Thyroid gland (tissue), 4 donors: ENCODE results near the gene IFT43. TPM values are rescaled to one million over a fixed set of nuclear protein-coding genes. Genes with fewer than 3 reads are reported as not detected.

ENCODE experiments used
- DNase-seq, 2 donors: peaks; one replicate each; pipeline ENCODE4 v3.0.0-alpha.2; 2019
- H3K27ac ChIP-seq, 3 donors: fragments of 200-600 bp; sonication (generic); 1 replicate in 2 of 3; 2 replicates in 1 of 3; pipeline ENCODE4 v1.5.1; 2016 to 2019; ENCODE audit warnings: mild to moderate bottlenecking in 1 of 3, moderate library complexity in 1 of 3
- H3K27me3 ChIP-seq: fragments of 200-600 bp; sonication (generic); one replicate; pipeline ENCODE4 v1.5.1; 2019
- H3K36me3 ChIP-seq, 2 donors: fragments of 200-600 bp; sonication (generic); one replicate each; pipeline ENCODE4 v1.5.1; 2016 to 2019
- H3K4me1 ChIP-seq, 2 donors: fragments of 200-600 bp; sonication (generic); one replicate each; pipeline ENCODE4 v1.5.1; 2017 to 2019
- H3K4me3 ChIP-seq, 3 donors: fragments of 200-600 bp; sonication (generic); replicated peaks in 1 of 3; 1 replicate in 2 of 3; 2 replicates in 1 of 3; pipeline ENCODE4 v1.5.1; 2016; ENCODE audit warnings: mild to moderate bottlenecking in 1 of 3
- H3K9me3 ChIP-seq: fragments of 200-600 bp; sonication (generic); one replicate; pipeline ENCODE4 v1.5.1; 2017
- POLR2A ChIP-seq, 2 donors: fragments of 450-650 bp; IDR thresholded peaks; one replicate each; pipeline ENCODE4 v1.6.1; 2017; ENCODE audit warnings: antibody characterized with exemption in 2 of 2, mild to moderate bottlenecking in 2 of 2, moderate library complexity in 1 of 2
- WGBS, 2 donors: methylation state at CpG; one replicate each; pipeline ENCODE4 v1.1.5; 2017; 5-methylcytosine and 5-hydroxymethylcytosine counted together
- intact Hi-C: fragments of 100-400 bp; cut with DNase I; formaldehyde crosslinking; loops from one replicate; pipeline ENCODE4 v1.15.1; 2023
- total RNA-seq, 4 donors: library from RNA; depleted of rRNA; stranded (reverse); fragments of >200 nt; gene quantifications; one replicate each; pipeline ENCODE4 v1.2.3, GENCODE V29; 2016
- TF ChIP-seq, protein P1 (sequence below), 6 experiments: fragments of 200-600 bp in 3 of 6; fragments of 450-650 bp in 3 of 6; sonication (generic) in 3 of 6; IDR thresholded peaks; one replicate each; pipeline ENCODE4 v1.5.1; 2016 to 2019; ENCODE audit warnings: antibody characterized with exemption in 6 of 6, mild to moderate bottlenecking in 2 of 6, inconsistent platforms in 1 of 6, moderate library complexity in 1 of 6

The IFT43 gene
- total RNA-seq, 4 donors from 2014 or later = 39.0 to 59.8 (median 52.4) TPM

DNA sequence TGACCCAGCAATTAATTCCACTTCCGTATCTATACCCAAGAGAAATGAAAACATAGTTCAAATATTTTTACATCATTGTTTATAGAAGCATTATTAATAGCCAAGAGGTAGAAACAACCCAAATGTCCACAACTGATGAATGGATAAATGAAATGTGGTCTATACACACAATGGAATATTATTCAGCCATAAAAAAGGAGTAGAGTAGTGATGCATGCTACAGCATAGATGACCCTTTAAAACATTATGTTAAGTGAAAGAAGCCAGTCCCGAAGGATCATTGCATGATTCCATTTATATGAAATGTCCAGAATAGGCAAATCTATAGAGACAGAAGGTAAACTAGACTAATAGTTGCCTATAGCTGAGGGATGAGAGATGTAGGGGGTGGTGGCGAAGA is 33.1 kb upstream of the IFT43 start:
- no peak overlapping the region for H3K27ac ChIP-seq
- no peaks in the 10 kb centered on the region for H3K4me1 ChIP-seq
- H3K36me3 ChIP-seq = no peaks in the 10 kb centered on the region
- intact Hi-C loops = no loop called here
- no peak for DNase-seq
- WGBS, 2 donors = 94% methylated on average over 3 of the region's 3 CpGs
- TF ChIP-seq POLR2A (IDR thresholded peaks at IDR 0.05) = no peak
- TF ChIP-seq, protein P1, sequence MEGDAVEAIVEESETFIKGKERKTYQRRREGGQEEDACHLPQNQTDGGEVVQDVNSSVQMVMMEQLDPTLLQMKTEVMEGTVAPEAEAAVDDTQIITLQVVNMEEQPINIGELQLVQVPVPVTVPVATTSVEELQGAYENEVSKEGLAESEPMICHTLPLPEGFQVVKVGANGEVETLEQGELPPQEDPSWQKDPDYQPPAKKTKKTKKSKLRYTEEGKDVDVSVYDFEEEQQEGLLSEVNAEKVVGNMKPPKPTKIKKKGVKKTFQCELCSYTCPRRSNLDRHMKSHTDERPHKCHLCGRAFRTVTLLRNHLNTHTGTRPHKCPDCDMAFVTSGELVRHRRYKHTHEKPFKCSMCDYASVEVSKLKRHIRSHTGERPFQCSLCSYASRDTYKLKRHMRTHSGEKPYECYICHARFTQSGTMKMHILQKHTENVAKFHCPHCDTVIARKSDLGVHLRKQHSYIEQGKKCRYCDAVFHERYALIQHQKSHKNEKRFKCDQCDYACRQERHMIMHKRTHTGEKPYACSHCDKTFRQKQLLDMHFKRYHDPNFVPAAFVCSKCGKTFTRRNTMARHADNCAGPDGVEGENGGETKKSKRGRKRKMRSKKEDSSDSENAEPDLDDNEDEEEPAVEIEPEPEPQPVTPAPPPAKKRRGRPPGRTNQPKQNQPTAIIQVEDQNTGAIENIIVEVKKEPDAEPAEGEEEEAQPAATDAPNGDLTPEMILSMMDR (IDR thresholded peaks at IDR 0.05) = no peak
- no peaks in the 10 kb centered on the region for H3K27me3 ChIP-seq
- H3K4me3 ChIP-seq = no peak overlapping the region
- H3K9me3 ChIP-seq = no peaks in the 10 kb centered on the region

DNA sequence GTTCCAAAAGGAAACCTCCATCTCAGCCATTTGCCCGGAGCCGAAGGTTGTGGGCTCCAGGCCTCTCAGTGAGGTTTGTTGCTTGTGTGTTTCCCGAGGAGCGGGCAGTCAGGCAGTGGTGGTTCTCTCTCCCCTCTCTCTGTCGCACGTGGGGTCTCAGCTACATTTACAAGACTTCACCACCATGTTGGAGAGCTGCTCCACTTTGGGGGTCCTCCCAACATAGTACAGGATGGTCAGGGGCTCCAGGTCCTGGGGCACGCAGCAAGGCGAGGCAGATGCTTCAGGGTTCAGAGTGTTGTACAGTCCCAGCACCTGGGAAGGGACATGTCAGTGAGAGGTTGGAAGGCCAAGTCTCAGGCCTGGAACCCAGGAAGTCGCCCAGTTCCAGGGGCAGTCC is 26.5 kb upstream of the IFT43 start:
- intact Hi-C loops = no loop called here
- Histone ChIP-seq H3K4me3 (no peak overlapping the region), H3K27me3 (no peaks in the 10 kb centered on the region), H3K4me1 (no peaks in the 10 kb centered on the region), H3K36me3 (peaks cover 0 to 8% of the 10 kb centered on the region in 2 donors), H3K27ac (no peak overlapping the region), H3K9me3 (no peaks in the 10 kb centered on the region)
- TF ChIP-seq, protein P1 (IDR thresholded peaks at IDR 0.05) = no peak
- TF ChIP-seq POLR2A (IDR thresholded peaks at IDR 0.05) = no peak
- WGBS, 2 donors = 93 to 95% methylated on average over 7 to 9 of the region's 9 CpGs
- DNase-seq = no peak

DNA sequence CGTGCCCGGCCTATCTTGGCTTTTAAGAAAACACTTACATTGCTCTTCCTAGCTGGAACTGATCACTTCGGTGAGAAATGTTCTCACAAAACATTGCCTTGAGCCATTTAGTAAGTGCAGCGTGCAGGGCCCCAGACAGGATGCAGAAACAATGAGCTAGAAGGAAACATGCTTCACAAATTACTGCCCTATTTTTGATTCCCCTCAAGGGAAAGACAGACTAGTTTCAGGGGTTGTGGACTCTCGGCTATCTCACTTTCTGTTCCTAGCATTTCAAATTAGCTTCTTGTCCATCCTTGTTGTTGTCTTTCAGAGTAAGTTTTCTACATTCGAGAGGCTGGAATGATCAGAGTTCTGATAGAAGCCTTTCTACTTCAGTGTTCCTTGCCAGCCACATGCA is 25.3 kb upstream of the IFT43 start:
- H3K4me3 ChIP-seq = no peak overlapping the region
- intact Hi-C loops = no loop called here
- WGBS, 2 donors = 81 to 93% methylated on average over 6 of the region's 6 CpGs

DNA sequence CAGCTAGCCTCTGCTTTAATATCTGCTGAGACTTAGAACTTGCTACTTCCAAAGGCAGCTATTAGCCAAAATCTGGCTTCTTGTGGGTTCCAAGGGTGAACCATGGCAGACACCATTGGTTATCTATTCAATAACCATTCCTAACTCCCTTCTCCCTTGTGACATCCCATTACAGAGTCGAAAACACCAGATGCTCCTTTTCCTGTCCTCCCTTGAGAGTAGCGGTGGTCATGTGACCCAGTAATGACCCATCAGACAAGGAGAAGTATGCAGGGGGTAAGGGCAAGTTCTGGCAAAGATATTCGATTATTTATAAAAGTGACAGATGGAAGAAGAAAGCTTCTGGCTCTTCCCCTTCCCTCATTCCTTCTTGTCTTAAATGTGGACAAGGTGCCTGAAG is 23.9 kb upstream of the IFT43 start:
- Histone ChIP-seq H3K36me3 (peaks cover 0 to 12% of the 10 kb centered on the region in 2 donors), H3K27ac (no peak overlapping the region), H3K4me1 (no peaks in the 10 kb centered on the region), H3K4me3 (no peak overlapping the region), H3K9me3 (no peaks in the 10 kb centered on the region), H3K27me3 (no peaks in the 10 kb centered on the region)
- WGBS, 2 donors = 85 to 88% methylated on average over 3 of the region's 3 CpGs
- intact Hi-C loops = no loop called here
- TF ChIP-seq, protein P1 (IDR thresholded peaks at IDR 0.05) = no peak
- TF ChIP-seq POLR2A (IDR thresholded peaks at IDR 0.05) = no peak
- no peak for DNase-seq

More for the DNA sequence above, 25.3 kb upstream of the IFT43 start:
- no peak for TF ChIP-seq POLR2A (IDR thresholded peaks at IDR 0.05)
- TF ChIP-seq, protein P1 (IDR thresholded peaks at IDR 0.05) = no peak
- H3K27me3 ChIP-seq = no peaks in the 10 kb centered on the region
- H3K9me3 ChIP-seq = no peaks in the 10 kb centered on the region
- H3K36me3 ChIP-seq = peaks cover 0 to 12% of the 10 kb centered on the region in 2 donors
- no peak overlapping the region for H3K27ac ChIP-seq
- DNase-seq = no peak
- no peaks in the 10 kb centered on the region for H3K4me1 ChIP-seq

DNA sequence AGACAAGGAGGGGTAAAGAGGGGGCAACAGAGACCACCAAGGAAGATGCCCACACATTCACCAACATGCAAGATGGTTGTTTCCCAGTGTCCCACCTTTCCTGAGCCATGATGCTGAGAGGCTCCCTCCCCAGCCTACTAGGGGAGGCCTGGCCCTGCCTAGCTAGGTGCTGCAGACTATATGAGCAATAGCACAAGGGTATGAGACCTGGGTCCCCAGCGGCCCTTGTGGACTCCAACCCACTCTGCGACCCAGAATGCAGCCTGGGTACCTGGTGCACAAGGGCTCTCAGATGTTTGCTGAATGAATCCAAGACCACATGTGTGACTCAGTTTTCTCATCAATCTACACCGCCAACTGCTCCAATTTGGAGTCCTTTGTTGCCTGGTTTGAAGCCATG is 17.7 kb upstream of the IFT43 start:
- Histone ChIP-seq H3K36me3 (peaks cover 0 to 9% of the 10 kb centered on the region in 2 donors), H3K27ac (no peak overlapping the region), H3K4me1 (no peaks in the 10 kb centered on the region), H3K27me3 (no peaks in the 10 kb centered on the region), H3K9me3 (no peaks in the 10 kb centered on the region), H3K4me3 (no peak overlapping the region)
- TF ChIP-seq POLR2A (IDR thresholded peaks at IDR 0.05) = no peak
- TF ChIP-seq, protein P1 (IDR thresholded peaks at IDR 0.05) = no peak
- 91 to 94% methylated on average over 1 to 3 of the region's 3 CpGs for WGBS, 2 donors
- intact Hi-C loops = no loop called here
- no peak for DNase-seq
